ENCODE results near the gene MAS1L. TPM values are rescaled to one million over a fixed set of nuclear protein-coding genes. Genes with fewer than 3 reads are reported as not detected.
A peak's percentile ranks its signal among the peaks of the same experiment; 100 is the strongest.

MAS1L gene
- total and polyA plus RNA-seq, 4 donors = not detected

DNA sequence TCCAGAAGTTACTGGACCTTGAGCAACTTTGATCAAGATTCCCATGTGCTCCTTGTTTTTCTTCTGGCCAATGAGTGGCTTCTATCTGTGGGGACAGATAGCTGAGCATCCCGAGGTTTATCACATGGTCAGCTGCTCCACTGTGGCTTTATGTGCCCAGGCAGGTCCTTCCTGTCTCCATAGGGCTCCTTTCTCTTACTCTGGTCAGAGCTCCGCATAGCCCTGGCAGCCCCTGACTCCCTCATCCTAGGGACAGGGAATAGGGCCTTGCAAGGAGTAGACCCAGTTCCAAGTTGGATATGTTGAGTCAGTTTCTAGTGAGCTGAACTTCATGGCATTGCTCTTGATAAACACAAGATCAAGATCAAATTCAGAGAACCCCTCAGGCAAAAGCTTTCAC lies 6.4 kb upstream of the MAS1L start:
- H3K4me1 ChIP-seq (ENCODE audit: control insufficient read depth in 4 of 4, insufficient read depth in 4 of 4, low read length in 3 of 4) = no peaks in the 10 kb centered on the region
- DNase-seq (ENCODE audit: low spot score) = peak; percentile 12
- TF ChIP-seq, protein P1, sequence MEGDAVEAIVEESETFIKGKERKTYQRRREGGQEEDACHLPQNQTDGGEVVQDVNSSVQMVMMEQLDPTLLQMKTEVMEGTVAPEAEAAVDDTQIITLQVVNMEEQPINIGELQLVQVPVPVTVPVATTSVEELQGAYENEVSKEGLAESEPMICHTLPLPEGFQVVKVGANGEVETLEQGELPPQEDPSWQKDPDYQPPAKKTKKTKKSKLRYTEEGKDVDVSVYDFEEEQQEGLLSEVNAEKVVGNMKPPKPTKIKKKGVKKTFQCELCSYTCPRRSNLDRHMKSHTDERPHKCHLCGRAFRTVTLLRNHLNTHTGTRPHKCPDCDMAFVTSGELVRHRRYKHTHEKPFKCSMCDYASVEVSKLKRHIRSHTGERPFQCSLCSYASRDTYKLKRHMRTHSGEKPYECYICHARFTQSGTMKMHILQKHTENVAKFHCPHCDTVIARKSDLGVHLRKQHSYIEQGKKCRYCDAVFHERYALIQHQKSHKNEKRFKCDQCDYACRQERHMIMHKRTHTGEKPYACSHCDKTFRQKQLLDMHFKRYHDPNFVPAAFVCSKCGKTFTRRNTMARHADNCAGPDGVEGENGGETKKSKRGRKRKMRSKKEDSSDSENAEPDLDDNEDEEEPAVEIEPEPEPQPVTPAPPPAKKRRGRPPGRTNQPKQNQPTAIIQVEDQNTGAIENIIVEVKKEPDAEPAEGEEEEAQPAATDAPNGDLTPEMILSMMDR (IDR thresholded peaks at IDR 0.05; ENCODE audit: low read depth, low read length, missing input control) = no peak
- TF ChIP-seq SP1 (IDR thresholded peaks at IDR 0.05) (no peak), FOXA1 (IDR thresholded peaks at IDR 0.05) (no peak), NR2F2 (IDR thresholded peaks at IDR 0.05) (no peak)
- TF ChIP-seq, protein P2, sequence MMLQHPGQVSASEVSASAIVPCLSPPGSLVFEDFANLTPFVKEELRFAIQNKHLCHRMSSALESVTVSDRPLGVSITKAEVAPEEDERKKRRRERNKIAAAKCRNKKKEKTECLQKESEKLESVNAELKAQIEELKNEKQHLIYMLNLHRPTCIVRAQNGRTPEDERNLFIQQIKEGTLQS (IDR thresholded peaks at IDR 0.05) = no peak
- H3K4me3 ChIP-seq (ENCODE audit: low read depth in 1 of 3, low read length in 3 of 3) = no peak overlapping the region
- H3K9me3 ChIP-seq (ENCODE audit: control insufficient read depth in 4 of 4, low read length in 3 of 4) = no peaks in the 10 kb centered on the region
- WGBS = 85% methylated on average over 2 of the region's 2 CpGs
- no peak overlapping the region for H3K27ac ChIP-seq (ENCODE audit: low read depth in 1 of 2, low read length in 2 of 2)
- H3K27me3 ChIP-seq (ENCODE audit: control insufficient read depth in 4 of 4, insufficient read depth in 4 of 4, low read length in 3 of 4) = no peaks in the 10 kb centered on the region
- H3K36me3 ChIP-seq (ENCODE audit: control insufficient read depth in 4 of 4, insufficient read depth in 3 of 4, low read depth in 1 of 4, low read length in 3 of 4) = no peaks in the 10 kb centered on the region
- H3K9ac ChIP-seq (ENCODE audit: low read depth in 1 of 2, low read length in 2 of 2) = no peak overlapping the region

DNA sequence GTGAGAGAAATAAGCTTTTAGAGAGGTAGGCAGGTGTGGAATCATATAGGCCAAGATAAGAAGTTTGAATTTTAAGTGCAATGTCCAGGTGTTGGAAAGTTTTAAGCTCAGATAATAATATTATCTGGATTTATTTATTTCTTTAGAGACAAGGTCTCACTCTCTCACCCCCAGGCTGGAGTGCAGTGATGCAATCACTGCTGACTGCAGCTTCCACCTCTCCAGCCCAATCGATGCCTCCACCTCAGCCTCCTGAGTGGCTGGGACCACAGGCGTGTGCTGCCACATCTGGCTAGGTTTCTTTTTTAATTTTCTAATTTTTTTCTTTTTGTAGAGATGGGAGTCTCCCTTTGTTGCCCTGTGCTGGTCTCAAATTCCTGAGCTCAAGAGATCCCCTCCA lies 5.5 kb upstream of the MAS1L start:
- H3K27ac ChIP-seq (ENCODE audit: low read depth in 1 of 2, low read length in 2 of 2) = no peak overlapping the region
- no peaks in the 10 kb centered on the region for H3K27me3 ChIP-seq (ENCODE audit: control insufficient read depth in 4 of 4, insufficient read depth in 4 of 4, low read length in 3 of 4)
- peak; percentile 23 for DNase-seq (ENCODE audit: low spot score)
- H3K4me1 ChIP-seq (ENCODE audit: control insufficient read depth in 4 of 4, insufficient read depth in 4 of 4, low read length in 3 of 4) = no peaks in the 10 kb centered on the region
- H3K36me3 ChIP-seq (ENCODE audit: control insufficient read depth in 4 of 4, insufficient read depth in 3 of 4, low read depth in 1 of 4, low read length in 3 of 4) = no peaks in the 10 kb centered on the region
- TF ChIP-seq HNF4G (IDR thresholded peaks at IDR 0.05) (no peak), JUND (IDR thresholded peaks at IDR 0.05) (no peak)
- TF ChIP-seq, protein P3, sequence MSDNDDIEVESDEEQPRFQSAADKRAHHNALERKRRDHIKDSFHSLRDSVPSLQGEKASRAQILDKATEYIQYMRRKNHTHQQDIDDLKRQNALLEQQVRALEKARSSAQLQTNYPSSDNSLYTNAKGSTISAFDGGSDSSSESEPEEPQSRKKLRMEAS (IDR thresholded peaks at IDR 0.05) = no peak
- H3K4me3 ChIP-seq (ENCODE audit: low read depth in 1 of 3, low read length in 3 of 3) = no peak overlapping the region
- no peaks in the 10 kb centered on the region for H3K9me3 ChIP-seq (ENCODE audit: control insufficient read depth in 4 of 4, low read length in 3 of 4)
- 49% methylated on average over 2 of the region's 2 CpGs for WGBS
- H3K9ac ChIP-seq (ENCODE audit: low read depth in 1 of 2, low read length in 2 of 2) = no peak overlapping the region

DNA sequence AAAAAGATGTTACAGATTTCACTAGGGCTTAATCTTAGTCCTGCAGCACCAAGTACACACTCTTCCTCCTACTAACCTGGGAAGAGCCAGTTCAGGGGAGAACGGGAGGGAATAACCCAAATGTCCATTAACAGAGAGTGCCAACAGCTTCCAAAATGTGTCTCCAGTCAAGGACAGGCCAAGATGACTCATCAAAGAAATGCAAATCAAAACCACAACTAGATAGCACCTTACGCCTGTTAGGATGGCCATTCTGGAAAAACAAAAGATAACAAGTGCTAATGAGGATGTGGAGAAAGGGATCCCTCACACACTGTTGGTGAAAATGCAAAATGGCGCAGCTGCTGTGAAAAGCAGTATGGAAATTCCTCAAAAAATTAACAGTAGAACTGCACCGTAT lies 3.8 kb upstream of the MAS1L start:
- Histone ChIP-seq H3K36me3 (ENCODE audit: control insufficient read depth in 4 of 4, insufficient read depth in 3 of 4, low read depth in 1 of 4, low read length in 3 of 4) (no peaks in the 10 kb centered on the region), H3K9ac (ENCODE audit: low read depth in 1 of 2, low read length in 2 of 2) (no peak overlapping the region), H3K4me3 (ENCODE audit: low read depth in 1 of 3, low read length in 3 of 3) (no peak overlapping the region), H3K27me3 (ENCODE audit: control insufficient read depth in 4 of 4, insufficient read depth in 4 of 4, low read length in 3 of 4) (no peaks in the 10 kb centered on the region), H3K9me3 (ENCODE audit: control insufficient read depth in 4 of 4, low read length in 3 of 4) (no peaks in the 10 kb centered on the region), H3K4me1 (ENCODE audit: control insufficient read depth in 4 of 4, insufficient read depth in 4 of 4, low read length in 3 of 4) (no peaks in the 10 kb centered on the region), H3K27ac (ENCODE audit: low read depth in 1 of 2, low read length in 2 of 2) (no peak overlapping the region)
- 86% methylated on average over 4 of the region's 4 CpGs for WGBS
- no peak for TF ChIP-seq YY1 (IDR thresholded peaks at IDR 0.05)
- no peak for TF ChIP-seq FOXA2 (IDR thresholded peaks at IDR 0.05)
- TF ChIP-seq RAD21 (IDR thresholded peaks at IDR 0.05) = no peak
- TF ChIP-seq, protein P1 (IDR thresholded peaks at IDR 0.05; ENCODE audit: low read depth, low read length, missing input control) = no peak
- TF ChIP-seq HNF4A (conservative IDR thresholded peaks at IDR 0.05) = no peak
- TF ChIP-seq HNF4G (IDR thresholded peaks at IDR 0.05) = no peak
- no peak for TF ChIP-seq SP1 (IDR thresholded peaks at IDR 0.05)
- TF ChIP-seq, protein P3 (IDR thresholded peaks at IDR 0.05) = no peak
- no peak for TF ChIP-seq NR2F2 (IDR thresholded peaks at IDR 0.05)
- no peak for TF ChIP-seq RXRA (IDR thresholded peaks at IDR 0.05)
- no peak for TF ChIP-seq TAF1 (conservative IDR thresholded peaks at IDR 0.05)
- no peak for TF ChIP-seq EGR1 (IDR thresholded peaks at IDR 0.05; ENCODE audit: low read depth in 2 of 2)
- TF ChIP-seq FOXA1 (IDR thresholded peaks at IDR 0.05) = no peak
- TF ChIP-seq JUND (IDR thresholded peaks at IDR 0.05) = no peak
- TF ChIP-seq GABPA (IDR thresholded peaks at IDR 0.05 in 1 of 2, conservative IDR thresholded peaks at IDR 0.05 in 1 of 2) = no peak
- TF ChIP-seq, protein P4, sequence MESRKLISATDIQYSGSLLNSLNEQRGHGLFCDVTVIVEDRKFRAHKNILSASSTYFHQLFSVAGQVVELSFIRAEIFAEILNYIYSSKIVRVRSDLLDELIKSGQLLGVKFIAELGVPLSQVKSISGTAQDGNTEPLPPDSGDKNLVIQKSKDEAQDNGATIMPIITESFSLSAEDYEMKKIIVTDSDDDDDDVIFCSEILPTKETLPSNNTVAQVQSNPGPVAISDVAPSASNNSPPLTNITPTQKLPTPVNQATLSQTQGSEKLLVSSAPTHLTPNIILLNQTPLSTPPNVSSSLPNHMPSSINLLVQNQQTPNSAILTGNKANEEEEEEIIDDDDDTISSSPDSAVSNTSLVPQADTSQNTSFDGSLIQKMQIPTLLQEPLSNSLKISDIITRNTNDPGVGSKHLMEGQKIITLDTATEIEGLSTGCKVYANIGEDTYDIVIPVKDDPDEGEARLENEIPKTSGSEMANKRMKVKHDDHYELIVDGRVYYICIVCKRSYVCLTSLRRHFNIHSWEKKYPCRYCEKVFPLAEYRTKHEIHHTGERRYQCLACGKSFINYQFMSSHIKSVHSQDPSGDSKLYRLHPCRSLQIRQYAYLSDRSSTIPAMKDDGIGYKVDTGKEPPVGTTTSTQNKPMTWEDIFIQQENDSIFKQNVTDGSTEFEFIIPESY (IDR thresholded peaks at IDR 0.05) = no peak
- DNase-seq (ENCODE audit: low spot score) = no peak

All from liver (tissue), 9 donors.